SU-DHL-6 (cell line): ENCODE data around the gene AQP6.

ENCODE experiments used
- H2AFZ ChIP-seq: fragments of 200-600 bp; sonication (generic); 2 replicates; pipeline ENCODE4 v1.6.1; 2014; ENCODE audit warnings: low read depth, mild to moderate bottlenecking, moderate library complexity, mixed read lengths, antibody characterized with exemption, low read length; ENCODE audit not compliant: severe bottlenecking
- H3F3A ChIP-seq: fragments of 200-600 bp; shearing (Covaris generic); 2 replicates; pipeline ENCODE4 v1.6.0; 2016; ENCODE audit warnings: antibody characterized with exemption, mild to moderate bottlenecking; ENCODE audit not compliant: insufficient read depth
- H3K27ac ChIP-seq: fragments of 200-600 bp; sonication (generic); 2 replicates; pipeline ENCODE4 v1.5.1; 2016; ENCODE audit warnings: low read depth, mild to moderate bottlenecking, low read length, moderate library complexity, mixed read lengths
- H3K27me3 ChIP-seq: fragments of 200-600 bp; sonication (generic), shearing (Covaris generic); 2 replicates; pipeline ENCODE4 v1.6.0; 2014; ENCODE audit warnings: mild to moderate bottlenecking, low read length
- H3K36me3 ChIP-seq: fragments of 200-600 bp; sonication (generic); 2 replicates; pipeline ENCODE4 v1.6.1; 2014; ENCODE audit warnings: mild to moderate bottlenecking, low read length, mixed read lengths
- H3K4me2 ChIP-seq: fragments of 300-600, 200-600 bp; shearing (Covaris generic), sonication (generic); 2 replicates; pipeline ENCODE4 v1.6.0; 2014; ENCODE audit warnings: low read length, low read depth, mild to moderate bottlenecking; ENCODE audit not compliant: poor library complexity, severe bottlenecking
- H3K4me3 ChIP-seq: fragments of 200-600 bp; sonication (generic); 2 replicates; pipeline ENCODE4 v1.5.1; 2014; ENCODE audit warnings: antibody characterized with exemption, low read length, mild to moderate bottlenecking, mixed read lengths; ENCODE audit not compliant: insufficient read depth, poor library complexity, severe bottlenecking
- H3K79me2 ChIP-seq: fragments of 200-600 bp; sonication (generic); 2 replicates; pipeline ENCODE4 v1.6.1; 2014; ENCODE audit warnings: mild to moderate bottlenecking, low read length, moderate library complexity; ENCODE audit not compliant: insufficient read depth
- H3K9ac ChIP-seq: fragments of 200-600 bp; sonication (generic); 2 replicates; pipeline ENCODE4 v1.7.0; 2014; ENCODE audit warnings: mild to moderate bottlenecking, low read length
- H3K9me2 ChIP-seq: fragments of 200-600 bp; sonication (generic); replicated peaks from 2 replicates; pipeline ENCODE4 v1.6.1; 2014; ENCODE audit warnings: low read length; ENCODE audit not compliant: insufficient read depth
- H3K9me3 ChIP-seq: fragments of 200-600 bp; sonication (generic); 2 replicates; pipeline ENCODE4 v1.6.1; 2014; ENCODE audit warnings: low read length, mixed read lengths; ENCODE audit not compliant: insufficient read depth
- H4K20me1 ChIP-seq: fragments of 200-600 bp; sonication (generic); 2 replicates; pipeline ENCODE4 v1.6.1; 2014; ENCODE audit warnings: low read depth, mild to moderate bottlenecking, antibody characterized with exemption, low read length, moderate library complexity, mixed read lengths
- CTCF ChIP-seq: fragments of 200-600 bp; sonication (generic); IDR thresholded peaks from one replicate; pipeline ENCODE4 v1.5.1; 2017; ENCODE audit warnings: antibody characterized with exemption, mild to moderate bottlenecking, low read length, moderate library complexity; ENCODE audit not compliant: insufficient read depth, poor library complexity, severe bottlenecking
- EZH2phosphoT487 ChIP-seq: fragments of 200-600 bp; sonication (generic), shearing (Covaris generic); conservative IDR thresholded peaks from 2 replicates; pipeline ENCODE4 v1.6.1; 2018; ENCODE audit warnings: mild to moderate bottlenecking, antibody characterized with exemption, low read length, moderate library complexity, mixed read lengths

Gene AQP6

DNA sequence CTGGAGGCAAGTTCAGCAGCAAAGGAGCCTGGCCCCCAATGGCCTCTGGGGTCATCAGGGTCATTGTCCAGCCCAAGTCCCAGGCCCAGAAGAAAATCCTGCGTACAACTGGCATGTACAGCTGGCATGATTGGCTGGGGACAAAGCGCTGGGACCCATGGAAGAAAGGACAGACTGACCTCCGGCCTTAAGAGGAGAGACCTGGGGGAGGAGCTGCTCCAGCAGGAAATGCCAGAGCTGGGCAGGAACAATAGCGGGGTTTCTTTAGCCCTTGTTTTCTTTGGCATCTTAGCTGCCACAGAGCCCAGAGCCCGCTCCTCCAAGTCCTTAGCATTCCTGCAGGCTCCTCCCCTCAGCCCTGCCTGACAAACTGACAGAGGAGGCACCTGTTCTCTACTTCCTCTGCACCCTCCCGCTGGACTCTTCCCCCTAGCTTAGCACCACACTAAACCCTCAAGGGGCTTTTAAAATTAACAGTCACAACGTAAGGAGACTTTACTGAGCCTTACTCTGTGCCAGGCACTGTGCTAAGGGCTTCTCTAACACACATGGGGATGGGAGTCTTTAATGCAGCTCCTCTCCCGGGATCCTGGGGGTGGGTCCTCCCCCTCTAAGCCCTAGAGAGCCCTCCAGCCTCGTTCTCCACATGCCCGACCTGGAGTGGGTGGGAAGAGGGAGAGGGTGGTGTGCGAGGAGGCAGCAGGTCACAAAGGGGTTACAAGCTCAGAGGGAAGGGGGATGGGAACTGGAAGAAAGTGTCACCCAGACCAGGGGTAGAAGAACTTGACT, 12.9 kb upstream of the AQP6 start:
- TF ChIP-seq EZH2phosphoT487 (no peak), CTCF (no peak)
- Histone ChIP-seq H4K20me1 (no peaks in the 10 kb centered on the region), H3K9ac (no peak overlapping the region), H3K9me3 (no peaks in the 10 kb centered on the region), H3K9me2 (no peaks in the 10 kb centered on the region), H3F3A (no peaks in the 10 kb centered on the region), H3K4me3 (no peak overlapping the region), H2AFZ (no peak overlapping the region), H3K27ac (no peak overlapping the region), H3K79me2 (no peaks in the 10 kb centered on the region), H3K36me3 (no peaks in the 10 kb centered on the region), H3K4me2 (no peak overlapping the region), H3K27me3 (no peaks in the 10 kb centered on the region)

- Histone ChIP-seq H4K20me1 (no peaks in the 10 kb centered on the region), H3K9me3 (no peaks in the 10 kb centered on the region), H3K27ac (no peak overlapping the region), H3K79me2 (no peaks in the 10 kb centered on the region), H3F3A (no peaks in the 10 kb centered on the region), H3K4me2 (no peak overlapping the region), H3K9ac (no peak overlapping the region), H2AFZ (no peak overlapping the region), H3K4me3 (no peak overlapping the region), H3K27me3 (no peaks in the 10 kb centered on the region), H3K36me3 (no peaks in the 10 kb centered on the region), H3K9me2 (no peaks in the 10 kb centered on the region)
- TF ChIP-seq EZH2phosphoT487 (no peak), CTCF (no peak)
Observed at GRCh38 chr12:49960474-49961110, 12.2 kb upstream of the AQP6 start.

DNA sequence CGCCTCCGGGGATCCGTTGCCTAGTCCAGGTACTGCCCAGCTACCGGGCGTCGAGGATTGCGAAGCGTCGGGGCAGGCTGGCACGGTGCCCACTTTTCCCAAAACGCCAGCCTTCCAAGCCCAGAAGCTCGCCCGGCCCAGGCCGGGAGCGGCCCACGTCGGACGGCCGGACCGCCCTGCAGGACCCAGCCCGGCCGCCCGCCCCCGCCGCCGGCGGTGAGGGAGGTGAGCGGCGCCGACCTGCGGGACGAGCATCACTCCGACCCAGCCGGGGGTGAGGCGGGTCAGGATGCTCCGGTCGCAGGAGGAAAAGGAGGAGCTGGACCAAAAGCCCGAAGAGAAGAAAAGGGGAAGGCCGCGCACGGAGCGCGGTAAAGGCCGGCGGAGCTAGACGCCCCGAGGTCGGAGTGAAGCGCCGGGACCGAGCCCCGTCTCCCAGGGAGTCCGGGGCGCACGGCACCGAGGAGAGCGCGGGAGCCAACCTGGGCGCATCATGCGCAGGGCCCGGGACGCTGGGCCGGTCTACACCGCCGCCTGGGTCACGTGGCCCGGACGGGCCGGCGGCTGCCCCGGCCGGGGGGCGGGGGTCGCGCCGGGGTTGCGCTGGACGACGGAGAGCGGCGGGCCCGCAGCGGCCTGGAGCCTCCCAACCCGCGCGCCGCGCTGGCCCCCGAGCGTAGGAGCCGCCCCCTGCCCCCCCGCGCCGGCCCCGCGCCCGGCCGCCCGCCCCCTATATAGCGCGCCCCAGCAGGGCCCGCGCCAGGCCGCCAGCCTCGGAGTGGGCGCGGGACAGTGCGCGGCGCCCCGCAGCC, 11.4 kb upstream of the AQP6 start, which contains the start of gene AQP5:
AQP5 (plus strand) TSS at position 762 of the 812 bp plus-strand sequence. CDS start 146 bp downstream, outside the sequence.
- Histone ChIP-seq H3F3A (no peaks in the 10 kb centered on the region), H3K27ac (no peak within 1 kb of the TSS), H3K27me3 (no peaks in the 10 kb centered on the region), H3K79me2 (no peaks in the 10 kb centered on the region), H4K20me1 (no peaks in the 10 kb centered on the region), H2AFZ (no peak within 1 kb of the TSS), H3K9me3 (no peaks in the 10 kb centered on the region), H3K4me2 (no peak within 1 kb of the TSS), H3K4me3 (no peak within 1 kb of the TSS), H3K9ac (no peak within 1 kb of the TSS), H3K36me3 (no peaks in the 10 kb centered on the region), H3K9me2 (no peaks in the 10 kb centered on the region)
- TF ChIP-seq CTCF (no peak), EZH2phosphoT487 (no peak)
